NCI-H146 treated with DMSO at 0.1 percent for 48 hours (cell line): ENCODE measurements around the gene RAET1L.
"Not testable (repeated sequence)": the region's sequence is repeated elsewhere in the genome, so short reads cannot be mapped to it uniquely, and the experiment has no call there.

ENCODE experiments used
- DNase-seq: peaks from one replicate; lab custom pipeline; 2025; ENCODE audit not compliant: unreplicated experiment; lab: John Stamatoyannopoulos, UW

RAET1L gene

DNA sequence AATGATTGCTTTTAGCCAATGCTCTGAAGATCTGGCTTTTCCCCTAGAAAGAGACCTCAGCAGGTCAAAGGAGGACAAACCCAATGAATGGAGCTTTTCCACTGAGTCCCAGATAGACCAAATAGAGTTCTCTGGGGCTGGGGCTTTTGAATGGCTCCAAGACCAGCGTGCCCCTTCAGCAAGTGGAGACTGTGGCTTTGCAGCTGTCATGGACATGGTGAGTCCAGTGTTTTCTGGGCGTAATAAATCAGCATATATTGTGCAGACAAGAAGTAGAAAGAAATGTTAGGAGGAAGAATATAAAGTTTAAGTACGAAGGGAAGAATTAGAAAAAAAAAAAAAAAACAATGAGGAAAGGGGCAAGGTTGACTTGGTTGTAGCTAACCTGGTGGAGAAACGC lies 33.5 kb downstream of the RAET1L start:
- no peak for DNase-seq

DNA sequence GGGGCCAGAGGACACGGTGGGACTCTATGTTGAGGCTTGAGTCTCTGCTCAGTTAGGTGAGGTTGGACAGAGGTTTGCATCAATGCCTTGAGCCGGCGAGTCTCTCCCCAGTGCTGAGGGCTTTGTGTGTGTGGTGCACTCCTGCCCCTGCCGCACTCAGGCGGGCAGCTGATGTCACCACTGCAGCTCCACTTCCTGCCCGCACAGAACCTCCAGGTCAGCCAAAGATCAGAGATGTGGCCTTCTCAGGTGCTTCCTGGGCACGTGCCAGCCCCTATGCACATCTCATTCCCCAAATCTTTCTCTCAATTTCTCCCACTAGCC lies 33.9 kb downstream of the RAET1L start:
- DNase-seq = not testable (repeated sequence)

DNA sequence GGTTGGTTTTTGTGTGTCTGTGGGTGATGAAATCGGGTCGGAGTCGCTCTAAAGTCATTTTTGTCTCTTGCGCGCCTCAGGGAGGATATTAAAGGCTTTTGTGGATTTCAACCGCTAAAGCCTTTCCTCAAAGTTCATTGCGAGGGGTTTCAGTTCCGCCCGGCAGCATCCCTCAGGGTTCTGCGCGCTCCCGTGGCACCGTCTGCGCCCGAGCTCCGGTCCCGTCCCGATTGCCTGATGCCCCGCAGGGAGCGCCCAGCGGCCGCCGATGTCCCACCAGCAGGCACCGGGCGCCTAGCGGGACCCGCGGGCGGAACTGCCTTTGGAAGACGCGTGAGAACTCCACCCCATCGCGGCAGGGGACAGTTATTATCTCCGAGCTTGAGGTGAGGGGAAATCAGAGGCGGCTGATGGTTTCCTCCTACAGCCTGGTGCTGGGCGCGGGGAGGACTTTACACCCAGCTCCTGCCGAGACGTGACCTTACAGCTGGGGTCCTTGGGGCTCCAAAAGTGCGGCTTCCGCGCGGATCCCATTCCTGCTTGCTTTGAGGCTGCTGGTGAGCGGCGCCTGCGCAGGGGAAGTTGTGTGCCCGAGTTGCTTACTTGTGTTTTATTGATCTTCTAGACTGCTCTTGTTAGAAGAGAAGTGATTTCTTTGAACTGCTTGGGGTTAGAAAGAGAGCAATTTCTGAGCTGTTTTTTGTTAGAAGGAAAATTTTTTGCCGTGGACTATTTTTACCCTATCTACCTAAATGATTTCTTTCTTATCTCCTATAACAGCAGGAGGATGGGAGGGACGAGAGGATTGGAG lies 34.5 kb downstream of the RAET1L start:
- DNase-seq = peak; percentile 26

DNA sequence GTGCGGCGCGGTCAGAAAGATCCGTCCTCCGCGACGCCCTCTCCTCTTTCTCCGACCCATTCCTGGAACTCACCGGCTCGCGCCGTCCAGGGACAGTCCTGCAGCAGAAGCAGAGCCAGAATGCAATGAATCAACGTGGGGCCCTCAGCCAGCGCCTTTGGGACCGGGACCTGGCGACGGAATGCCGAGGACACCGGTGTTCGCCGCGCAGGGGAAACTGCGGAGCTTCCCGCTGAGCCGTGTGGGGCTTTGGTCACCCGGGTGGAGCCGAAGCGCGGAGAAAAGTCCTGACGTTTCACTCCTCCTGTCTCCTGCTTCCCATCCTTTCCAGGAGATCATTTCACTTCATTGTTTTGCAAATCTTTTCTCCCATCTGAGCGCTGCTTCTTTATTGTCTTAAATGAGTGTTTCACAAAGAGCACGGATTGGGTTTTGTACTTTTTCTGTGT lies 35.1 kb downstream of the RAET1L start:
- DNase-seq = no peak

DNA sequence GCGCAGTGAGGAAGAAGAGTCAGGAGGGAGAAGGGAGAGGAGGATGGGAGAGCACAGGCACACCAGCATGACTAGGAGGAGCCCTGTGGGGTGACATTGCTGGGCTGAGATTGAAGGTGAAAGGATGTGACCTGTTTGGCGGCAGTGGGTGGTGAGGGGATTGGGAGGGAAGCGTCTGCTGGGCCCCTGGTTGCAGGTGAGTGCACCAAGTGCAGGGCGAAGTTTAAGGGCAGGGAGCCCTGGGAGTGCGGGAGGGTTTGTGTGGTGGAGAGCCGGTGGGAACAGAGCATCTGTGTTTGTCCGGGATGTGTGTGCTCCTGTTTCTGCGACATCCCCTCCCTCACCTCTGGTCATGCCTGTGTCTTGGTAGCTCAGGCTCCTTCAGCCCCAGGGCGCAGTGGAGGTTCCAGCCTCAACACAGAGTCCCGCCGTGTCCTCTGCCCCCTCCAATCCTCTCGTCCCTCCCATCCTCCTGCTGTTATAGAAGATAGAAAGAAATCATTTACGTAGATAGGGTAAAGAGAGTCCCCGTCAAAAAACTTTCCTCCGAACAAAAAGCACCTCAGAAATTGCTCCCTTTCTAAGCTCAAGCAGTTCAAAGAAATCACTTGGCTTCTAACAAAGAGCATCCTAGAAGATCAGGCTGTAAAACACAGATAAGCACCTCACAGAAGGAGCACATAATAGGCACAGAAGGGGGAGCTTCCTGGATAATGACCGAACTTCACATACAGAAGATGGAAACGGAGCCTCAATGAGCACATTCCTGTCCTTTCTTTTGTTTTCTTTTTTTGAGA lies 36.6 kb downstream of the RAET1L start:
- no peak for DNase-seq

DNA sequence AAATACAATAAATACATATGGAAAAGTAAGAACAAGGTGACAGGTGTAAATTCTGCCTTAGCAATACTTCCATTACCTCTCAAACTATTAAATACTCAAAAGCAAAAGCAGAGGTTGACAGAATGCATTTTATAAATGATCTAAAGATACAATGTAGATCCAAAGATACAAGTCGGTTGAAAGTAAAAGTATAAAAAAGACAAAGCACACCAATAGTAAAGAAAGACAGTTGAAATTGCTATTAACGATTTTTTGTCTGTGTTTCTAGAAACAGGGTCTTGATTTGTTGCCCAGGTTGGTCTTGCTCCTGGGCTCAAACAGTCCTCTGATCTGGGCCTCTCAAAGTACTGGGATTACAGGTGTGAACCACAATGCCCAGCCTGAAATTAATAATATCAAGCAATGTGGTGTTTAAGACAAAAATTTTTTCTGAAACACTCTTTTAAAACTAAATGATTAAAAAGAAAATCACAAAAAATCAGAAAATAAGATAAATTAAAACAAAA lies 37.7 kb downstream of the RAET1L start:
- no peak for DNase-seq

DNA sequence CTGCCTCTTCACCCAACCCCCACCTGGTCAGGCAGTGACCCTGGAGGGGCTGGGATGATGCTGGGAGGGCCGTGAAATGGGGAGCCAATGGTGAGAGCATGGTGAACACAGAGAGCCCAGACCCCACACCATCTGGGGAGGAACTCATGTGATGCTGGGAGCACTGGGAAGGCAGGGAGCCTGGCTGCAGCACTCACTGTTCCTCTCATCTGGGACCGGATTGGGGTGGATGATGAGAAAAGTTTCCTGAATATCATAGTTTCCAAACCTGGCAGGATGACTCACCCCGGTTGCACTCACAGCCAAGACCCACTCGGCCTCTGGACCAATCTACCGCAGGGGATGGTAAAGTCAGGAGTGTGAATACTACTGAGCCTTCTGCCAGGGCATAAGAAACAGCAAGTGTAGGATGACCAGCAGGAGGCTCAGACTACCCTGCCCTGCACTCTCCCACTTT lies 39.8 kb downstream of the RAET1L start:
- no peak for DNase-seq

DNA sequence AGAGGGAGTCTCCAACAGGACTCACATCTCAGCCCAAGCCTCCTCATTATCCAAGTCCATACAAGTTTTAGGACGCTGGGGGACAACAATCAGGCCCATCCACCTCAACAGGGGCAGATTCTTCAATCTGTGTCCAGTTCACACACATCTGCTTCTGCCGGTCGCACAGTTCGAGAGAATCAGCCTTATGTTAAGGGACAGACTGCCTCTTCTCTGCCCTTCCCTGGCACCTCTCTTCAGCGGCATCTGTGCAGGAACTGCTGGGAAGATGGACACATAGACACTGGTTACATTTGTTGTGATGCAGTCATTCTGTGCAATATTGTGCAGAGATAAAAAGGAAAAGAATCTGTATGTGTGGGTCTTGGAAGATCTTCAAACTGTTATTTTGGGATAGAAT lies 40.6 kb downstream of the RAET1L start:
- no peak for DNase-seq

DNA sequence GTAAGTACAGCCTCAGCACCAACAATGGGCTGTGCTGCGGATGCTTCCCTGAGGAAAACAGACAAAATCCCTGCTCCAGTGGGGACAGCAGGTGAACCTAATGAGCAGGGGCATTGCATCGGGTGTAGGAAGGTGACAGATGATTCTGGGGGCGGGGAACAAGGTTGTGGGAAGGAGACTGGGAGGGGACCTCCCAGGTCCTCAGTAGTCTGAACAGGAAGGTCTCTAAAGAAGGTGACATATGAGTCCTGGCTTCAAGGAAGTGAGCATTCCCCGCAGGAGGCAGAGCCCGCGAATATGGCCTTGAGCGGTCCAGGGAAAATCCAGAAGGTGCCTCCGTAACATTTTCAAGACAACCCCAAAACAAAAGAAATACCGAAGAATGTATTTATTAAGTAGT lies 42.2 kb downstream of the RAET1L start:
- DNase-seq = no peak

DNA sequence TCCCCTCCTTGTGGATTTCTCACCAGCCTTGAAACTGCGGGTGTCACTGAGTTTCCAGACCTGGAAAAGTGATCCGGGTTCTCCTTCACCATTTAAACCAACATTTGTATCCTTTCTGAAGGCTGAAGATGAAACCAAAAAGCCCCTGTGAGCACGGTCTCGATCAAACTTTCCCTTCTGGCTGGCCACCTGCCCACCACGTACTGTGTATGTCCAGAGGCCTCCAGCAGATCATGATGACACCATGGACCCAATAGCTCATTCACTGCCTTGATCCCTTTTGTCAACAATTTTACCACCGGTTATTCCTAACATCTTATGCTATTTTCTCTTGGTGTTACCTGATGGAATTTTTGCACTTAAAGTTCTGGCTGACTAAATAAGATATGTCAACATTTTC lies 46.0 kb downstream of the RAET1L start:
- no peak for DNase-seq

DNA sequence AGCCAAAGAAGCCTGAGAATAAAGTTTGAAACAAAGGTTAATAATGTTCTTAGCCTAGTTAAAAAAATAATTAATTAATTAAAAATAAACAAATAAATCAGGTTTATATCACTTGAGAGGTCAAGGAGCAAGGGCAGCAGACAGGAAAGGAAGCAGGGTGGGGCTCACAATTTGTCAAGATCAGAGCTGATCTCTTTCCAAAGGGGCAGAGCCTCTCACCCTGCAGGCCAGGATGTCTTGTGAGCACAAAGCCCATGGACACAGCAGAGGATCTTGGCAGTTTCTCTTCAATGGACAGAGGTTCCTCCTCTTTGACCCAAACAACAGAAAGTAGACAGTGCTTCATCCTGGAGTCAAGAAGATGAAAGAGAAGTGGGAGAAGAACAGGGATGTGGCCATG lies 46.7 kb downstream of the RAET1L start:
- no peak for DNase-seq

DNA sequence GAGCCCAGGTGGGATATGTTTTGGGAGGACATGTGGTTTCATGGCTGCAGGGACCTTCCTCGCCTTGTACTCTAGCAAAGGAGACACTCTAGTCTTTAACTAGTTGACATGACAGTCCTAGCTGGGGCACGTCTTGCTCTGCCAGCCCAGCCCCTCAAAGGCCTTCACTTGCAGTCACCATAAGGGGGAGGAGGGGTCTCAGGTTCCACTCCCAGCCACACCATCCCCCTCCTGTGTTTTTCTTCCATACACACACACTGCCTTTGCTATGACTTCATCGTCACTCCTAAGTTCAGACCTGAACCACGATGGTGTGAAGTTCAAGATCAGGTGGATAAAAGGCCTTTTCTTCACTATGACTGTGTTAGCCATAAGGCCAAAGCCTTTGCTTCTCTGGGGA lies 48.1 kb downstream of the RAET1L start:
- DNase-seq = no peak

DNA sequence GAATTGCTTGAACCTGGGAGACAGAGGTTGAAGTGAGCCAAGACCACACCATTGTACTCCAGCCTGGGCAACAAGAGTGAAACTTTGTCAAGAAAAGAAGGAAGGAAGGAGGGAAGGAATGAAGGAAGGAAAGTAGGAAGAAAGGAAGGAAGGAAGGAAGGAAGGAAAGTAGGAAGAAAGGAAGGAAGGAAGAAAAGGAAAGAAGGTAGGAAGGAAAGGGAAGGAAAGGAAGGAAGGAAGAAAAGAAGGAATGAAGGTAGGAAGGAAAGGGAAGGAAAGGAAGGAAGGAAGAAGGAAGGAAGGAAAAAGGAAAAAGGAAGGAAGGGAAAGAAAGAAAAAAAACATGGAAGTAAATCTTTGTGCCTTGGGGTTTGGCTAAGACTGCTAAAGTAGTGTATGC lies 49.9 kb downstream of the RAET1L start:
- no peak for DNase-seq

DNA sequence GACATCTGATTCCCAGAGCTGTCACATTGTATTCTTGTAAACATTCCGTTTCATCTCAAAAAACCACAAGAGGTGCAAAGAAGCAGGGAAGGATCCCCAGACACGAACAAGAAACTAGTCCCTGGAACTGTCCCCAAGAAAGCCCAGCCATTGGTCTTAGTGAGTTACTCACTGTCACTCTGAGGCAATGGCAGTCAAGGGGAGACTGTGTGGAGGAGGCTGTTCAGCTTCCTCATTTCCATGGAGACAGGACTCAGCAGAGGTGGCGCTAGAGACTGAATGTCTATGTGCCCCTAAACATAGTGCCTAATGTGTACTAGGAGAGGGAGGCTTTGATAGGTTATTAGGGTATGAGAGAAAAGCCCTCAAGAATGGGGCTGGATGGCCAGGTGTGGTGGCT lies 50.5 kb downstream of the RAET1L start:
- no peak for DNase-seq

DNA sequence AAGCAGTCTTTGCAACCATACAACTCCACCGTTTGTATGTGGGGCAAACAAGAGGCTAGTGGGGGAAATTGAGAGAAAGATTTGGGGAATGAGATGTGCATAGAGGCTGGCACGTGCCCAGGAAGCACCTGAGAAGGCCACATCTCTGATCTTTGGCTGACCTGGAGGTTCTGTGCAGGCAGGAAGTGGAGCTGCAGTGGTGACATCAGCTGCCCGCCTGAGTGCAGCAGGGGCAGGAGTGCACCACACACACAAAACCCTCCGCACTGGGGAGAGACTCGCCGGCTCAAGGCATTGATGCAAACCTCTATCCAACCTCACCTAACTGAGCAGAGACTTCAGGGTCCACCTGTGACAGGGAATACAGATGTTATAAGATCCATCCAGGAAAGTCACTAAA lies 50.9 kb downstream of the RAET1L start:
- not testable (repeated sequence) for DNase-seq

DNA sequence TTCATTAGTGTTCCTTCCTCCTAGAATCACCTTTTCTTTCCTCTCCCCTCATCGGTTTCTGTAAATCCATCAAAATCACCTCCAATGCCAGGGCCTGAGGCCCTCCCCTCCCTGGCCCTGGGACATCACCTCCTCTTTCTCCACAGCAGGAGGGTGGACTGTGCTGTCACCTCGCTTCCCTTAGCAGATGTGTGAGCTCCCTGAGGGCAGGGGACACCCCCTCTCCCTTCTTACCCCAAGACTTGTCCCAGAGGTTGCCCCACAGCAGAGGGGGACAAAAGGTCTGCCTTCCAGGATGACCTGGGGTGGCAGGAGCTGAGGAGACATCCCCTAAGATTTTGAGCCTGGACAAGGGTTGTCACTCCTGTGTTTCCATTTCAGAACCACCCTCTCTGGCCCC lies 55.7 kb downstream of the RAET1L start:
- no peak for DNase-seq

DNA sequence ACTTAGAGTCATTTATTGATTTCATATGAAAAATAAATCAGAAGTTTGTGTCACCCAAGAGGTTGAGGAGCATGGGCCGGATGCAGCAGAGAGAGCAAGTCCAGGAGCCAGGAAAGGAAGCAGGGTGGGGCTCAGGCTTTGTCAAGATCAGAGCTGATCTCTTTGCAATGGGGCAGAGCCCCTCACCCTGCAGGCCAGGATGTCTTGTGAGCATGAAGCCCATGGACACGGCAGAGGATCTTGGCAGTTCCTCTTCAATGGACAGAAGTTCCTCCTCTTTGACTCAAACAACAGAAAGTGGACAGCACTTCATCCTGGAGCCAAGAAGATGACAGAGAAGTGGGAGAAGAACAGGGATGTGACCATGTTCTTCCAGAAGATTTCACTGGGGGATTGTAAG lies 56.4 kb downstream of the RAET1L start:
- not testable (repeated sequence) for DNase-seq
